ENCODE results near the gene SLC44A5. TPM values are rescaled to one million over a fixed set of nuclear protein-coding genes. Genes with fewer than 3 reads are reported as not detected.

SLC44A5 gene
- total RNA-seq, 2 donors from 2014 or later = 3.6 to 5.4 TPM

DNA sequence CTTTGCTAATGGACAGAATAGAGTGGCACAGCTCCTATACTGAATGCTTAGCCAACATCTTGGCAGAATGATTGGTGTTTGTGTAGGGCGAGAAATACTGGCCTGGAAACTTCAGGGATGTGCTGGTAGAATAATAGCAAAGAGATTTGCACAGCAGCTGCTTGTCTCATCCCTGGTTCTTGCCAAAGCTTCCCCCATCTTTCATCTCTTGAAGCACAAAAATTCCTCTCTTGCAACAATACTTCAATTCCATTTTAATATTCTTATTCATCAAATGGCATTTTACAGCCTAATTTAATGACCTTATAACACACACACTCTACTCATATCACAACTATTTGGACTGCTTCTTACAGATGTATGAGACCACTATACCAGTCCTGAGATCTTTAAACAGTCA lies 439.0 kb downstream of the SLC44A5 start:
- WGBS, 2 donors = 63 to 78% methylated on average over 1 of the region's 1 CpG
- H3K27ac ChIP-seq = no peak overlapping the region
- no peaks in the 10 kb centered on the region for H3K36me3 ChIP-seq (replicated peaks in 1 of 2; ENCODE audit: insufficient read depth in 1 of 2, low read depth in 2 of 2)
- no peak for DNase-seq
- ATAC-seq = no peak
- H3K4me3 ChIP-seq = no peak overlapping the region
- no peak for TF ChIP-seq POLR2A (IDR thresholded peaks at IDR 0.05)
- TF ChIP-seq, protein P1, sequence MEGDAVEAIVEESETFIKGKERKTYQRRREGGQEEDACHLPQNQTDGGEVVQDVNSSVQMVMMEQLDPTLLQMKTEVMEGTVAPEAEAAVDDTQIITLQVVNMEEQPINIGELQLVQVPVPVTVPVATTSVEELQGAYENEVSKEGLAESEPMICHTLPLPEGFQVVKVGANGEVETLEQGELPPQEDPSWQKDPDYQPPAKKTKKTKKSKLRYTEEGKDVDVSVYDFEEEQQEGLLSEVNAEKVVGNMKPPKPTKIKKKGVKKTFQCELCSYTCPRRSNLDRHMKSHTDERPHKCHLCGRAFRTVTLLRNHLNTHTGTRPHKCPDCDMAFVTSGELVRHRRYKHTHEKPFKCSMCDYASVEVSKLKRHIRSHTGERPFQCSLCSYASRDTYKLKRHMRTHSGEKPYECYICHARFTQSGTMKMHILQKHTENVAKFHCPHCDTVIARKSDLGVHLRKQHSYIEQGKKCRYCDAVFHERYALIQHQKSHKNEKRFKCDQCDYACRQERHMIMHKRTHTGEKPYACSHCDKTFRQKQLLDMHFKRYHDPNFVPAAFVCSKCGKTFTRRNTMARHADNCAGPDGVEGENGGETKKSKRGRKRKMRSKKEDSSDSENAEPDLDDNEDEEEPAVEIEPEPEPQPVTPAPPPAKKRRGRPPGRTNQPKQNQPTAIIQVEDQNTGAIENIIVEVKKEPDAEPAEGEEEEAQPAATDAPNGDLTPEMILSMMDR (IDR thresholded peaks at IDR 0.05) = no peak
- no peaks in the 10 kb centered on the region for H3K27me3 ChIP-seq
- intact Hi-C loops (cut with DNase I) = no loop called here
- no peaks in the 10 kb centered on the region for H3K4me1 ChIP-seq
- H3K9me3 ChIP-seq = no peaks in the 10 kb centered on the region

DNA sequence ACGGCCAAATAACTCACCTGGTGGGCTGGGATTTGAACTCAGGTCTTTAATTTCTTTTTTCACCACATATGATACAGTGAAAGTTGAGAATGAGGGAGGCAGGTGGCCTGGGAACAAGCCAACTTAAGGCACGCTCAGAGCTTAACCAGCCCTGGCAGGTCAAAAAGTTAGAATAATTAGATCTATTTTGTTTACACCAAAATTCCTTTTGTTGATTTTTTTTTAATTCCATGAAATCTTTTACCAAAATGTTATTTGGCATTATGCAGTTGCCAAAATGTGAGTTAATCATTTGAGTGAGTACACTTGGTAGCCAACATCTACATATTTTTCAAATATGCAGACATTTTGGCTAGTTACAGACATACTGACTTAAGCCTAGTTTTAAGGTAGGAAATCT lies 439.9 kb downstream of the SLC44A5 start:
- H3K4me3 ChIP-seq = no peak overlapping the region
- H3K36me3 ChIP-seq (replicated peaks in 1 of 2; ENCODE audit: insufficient read depth in 1 of 2, low read depth in 2 of 2) = no peaks in the 10 kb centered on the region
- no peaks in the 10 kb centered on the region for H3K9me3 ChIP-seq
- 54 to 66% methylated on average over 2 of the region's 2 CpGs for WGBS, 2 donors
- TF ChIP-seq, protein P1 (IDR thresholded peaks at IDR 0.05) = no peak
- TF ChIP-seq POLR2A (IDR thresholded peaks at IDR 0.05) = no peak
- no peak overlapping the region for H3K27ac ChIP-seq
- DNase-seq (no peak), ATAC-seq (no peak)
- no peaks in the 10 kb centered on the region for H3K27me3 ChIP-seq
- no peaks in the 10 kb centered on the region for H3K4me1 ChIP-seq
- intact Hi-C loops (cut with DNase I) = no loop called here

DNA sequence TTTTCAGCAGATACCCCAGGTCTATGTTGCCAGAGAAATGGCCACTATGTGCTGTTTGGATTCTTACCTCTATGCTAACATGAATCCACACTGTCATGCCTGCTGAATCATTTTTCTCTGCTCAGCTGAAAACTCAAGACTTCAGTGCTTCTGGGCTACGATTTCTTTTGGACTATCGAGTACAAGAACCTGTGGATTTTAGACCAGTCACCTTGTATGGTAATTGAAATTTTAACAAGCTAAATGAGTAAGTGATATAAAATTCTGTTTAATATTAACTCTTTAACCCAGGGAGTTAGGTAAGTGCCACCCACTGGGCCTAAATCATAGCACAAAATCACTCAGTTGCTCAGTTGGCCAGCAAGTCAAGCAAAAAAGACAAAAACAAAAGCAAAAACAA lies 440.9 kb downstream of the SLC44A5 start:
- no peaks in the 10 kb centered on the region for H3K27me3 ChIP-seq
- no peaks in the 10 kb centered on the region for H3K4me1 ChIP-seq
- intact Hi-C loops (cut with DNase I) = no loop called here
- 72 to 73% methylated on average over 2 of the region's 2 CpGs for WGBS, 2 donors
- no peak overlapping the region for H3K4me3 ChIP-seq
- no peak overlapping the region for H3K27ac ChIP-seq
- no peak for TF ChIP-seq POLR2A (IDR thresholded peaks at IDR 0.05)
- TF ChIP-seq, protein P1 (IDR thresholded peaks at IDR 0.05) = no peak
- DNase-seq (no peak), ATAC-seq (no peak)
- no peaks in the 10 kb centered on the region for H3K9me3 ChIP-seq
- no peaks in the 10 kb centered on the region for H3K36me3 ChIP-seq (replicated peaks in 1 of 2; ENCODE audit: insufficient read depth in 1 of 2, low read depth in 2 of 2)

DNA sequence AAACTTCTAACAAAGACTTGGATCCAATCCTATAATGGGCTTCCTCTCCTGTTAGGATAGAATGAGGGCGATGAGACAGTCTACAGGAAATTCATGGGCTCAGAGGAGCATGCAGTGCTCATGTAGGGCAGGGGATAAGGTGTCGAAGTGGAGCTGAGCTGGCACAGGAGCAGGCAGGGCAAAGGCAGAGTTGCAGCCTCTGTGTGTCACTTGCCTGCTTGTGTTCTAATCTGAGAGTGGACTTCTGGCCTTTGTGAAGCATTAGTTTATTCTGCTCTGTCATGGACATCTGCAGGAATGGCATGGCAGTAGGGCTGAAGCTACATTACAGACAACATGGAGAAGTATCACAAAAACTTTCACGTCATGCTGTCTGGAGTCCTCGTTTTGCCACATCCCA lies 444.1 kb downstream of the SLC44A5 start:
- 56 to 65% methylated on average over 4 of the region's 4 CpGs for WGBS, 2 donors
- intact Hi-C loops (cut with DNase I) = no loop called here
- DNase-seq (no peak), ATAC-seq (no peak)
- Histone ChIP-seq H3K4me1 (no peaks in the 10 kb centered on the region), H3K36me3 (replicated peaks in 1 of 2; ENCODE audit: insufficient read depth in 1 of 2, low read depth in 2 of 2) (no peaks in the 10 kb centered on the region), H3K4me3 (no peak overlapping the region), H3K27ac (no peak overlapping the region), H3K27me3 (no peaks in the 10 kb centered on the region), H3K9me3 (no peaks in the 10 kb centered on the region)
- TF ChIP-seq, protein P1 (IDR thresholded peaks at IDR 0.05) = no peak
- no peak for TF ChIP-seq POLR2A (IDR thresholded peaks at IDR 0.05)

DNA sequence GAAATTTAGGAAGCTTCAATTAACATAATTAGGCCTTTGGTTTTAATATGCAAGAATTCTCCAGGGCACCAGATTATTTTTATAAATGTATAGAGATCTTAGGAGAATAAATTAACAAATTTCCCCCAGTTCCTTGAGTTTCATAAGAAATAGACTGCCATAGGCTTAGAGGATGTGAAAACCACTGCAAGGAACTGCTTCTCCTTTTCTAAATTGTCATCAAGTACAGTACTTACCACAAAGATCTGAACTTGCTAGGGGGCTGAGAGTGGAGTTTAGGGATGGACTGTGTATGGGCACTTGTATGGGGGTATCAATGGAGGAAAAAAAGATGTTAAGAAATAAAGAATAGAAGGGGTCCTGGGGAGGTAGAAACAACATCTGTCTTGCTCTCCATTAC lies 445.6 kb downstream of the SLC44A5 start:
- H3K4me1 ChIP-seq = no peaks in the 10 kb centered on the region
- intact Hi-C loops (cut with DNase I) = no loop called here
- no peaks in the 10 kb centered on the region for H3K36me3 ChIP-seq (replicated peaks in 1 of 2; ENCODE audit: insufficient read depth in 1 of 2, low read depth in 2 of 2)
- no peak overlapping the region for H3K27ac ChIP-seq
- no peak for DNase-seq
- no peak overlapping the region for H3K4me3 ChIP-seq
- no peak for ATAC-seq
- no peaks in the 10 kb centered on the region for H3K9me3 ChIP-seq
- no peaks in the 10 kb centered on the region for H3K27me3 ChIP-seq
- TF ChIP-seq, protein P1 (IDR thresholded peaks at IDR 0.05) = no peak
- TF ChIP-seq POLR2A (IDR thresholded peaks at IDR 0.05) = no peak
